Activated naive CD8-positive, alpha-beta T cell treated with anti-CD3 and anti-CD28 coated beads for 36 hours (primary cell): Measurements from ENCODE around the gene PREP. TPM values are rescaled to one million over a fixed set of nuclear protein-coding genes. Genes with fewer than 3 reads are reported as not detected.

ENCODE experiments used
- DNase-seq: peaks from one replicate; pipeline ENCODE4 v3.0.0; 2021
- H3K27ac Mint-ChIP-seq: one replicate; pipeline ENCODE4 v1.8.0; 2022; ENCODE audit warnings: mild to moderate bottlenecking, moderate library complexity, mixed read lengths
- H3K27me3 Mint-ChIP-seq: one replicate; pipeline ENCODE4 v1.8.0; 2022; ENCODE audit warnings: mild to moderate bottlenecking, mixed read lengths
- H3K36me3 Mint-ChIP-seq: one replicate; pipeline ENCODE4 v1.8.0; 2021; ENCODE audit warnings: mild to moderate bottlenecking, mixed read lengths
- H3K4me1 Mint-ChIP-seq: one replicate; pipeline ENCODE4 v1.8.0; 2021; ENCODE audit warnings: mixed read lengths
- H3K4me3 Mint-ChIP-seq: one replicate; pipeline ENCODE4 v1.8.0; 2022; ENCODE audit warnings: mild to moderate bottlenecking, moderate library complexity, mixed read lengths
- H3K9me3 Mint-ChIP-seq: one replicate; pipeline ENCODE4 v1.8.0; 2022; ENCODE audit warnings: mixed read lengths
- total RNA-seq, 2 experiments: library from RNA; stranded (reverse); gene quantifications; one replicate each; pipeline ENCODE4 v1.2.3, GENCODE V29; 2021

The PREP gene
- total RNA-seq, 2 experiments from 2014 or later, result 45.9 to 46.4 TPM

GRCh38 chr6:105291525-105291924 is 111.4 kb downstream of the PREP start:
- no peak overlapping the region for H3K27ac Mint-ChIP-seq
- no peaks in the 10 kb centered on the region for H3K9me3 Mint-ChIP-seq
- DNase-seq, result no peak
- no peaks in the 10 kb centered on the region for H3K4me1 Mint-ChIP-seq
- no peak overlapping the region for H3K4me3 Mint-ChIP-seq
- H3K27me3 Mint-ChIP-seq, result no peaks in the 10 kb centered on the region
- peaks cover 29% of the 10 kb centered on the region for H3K36me3 Mint-ChIP-seq

- H3K36me3 Mint-ChIP-seq, result peaks cover 36% of the 10 kb centered on the region
- DNase-seq, result no peak
- H3K27ac Mint-ChIP-seq, result no peak overlapping the region
- no peak overlapping the region for H3K4me3 Mint-ChIP-seq
- no peaks in the 10 kb centered on the region for H3K9me3 Mint-ChIP-seq
- no peaks in the 10 kb centered on the region for H3K27me3 Mint-ChIP-seq
- no peaks in the 10 kb centered on the region for H3K4me1 Mint-ChIP-seq
Measured at GRCh38 chr6:105282631-105283585, 120.0 kb downstream of the PREP start.

- H3K27ac Mint-ChIP-seq, result no peak overlapping the region
- peaks cover 51% of the 10 kb centered on the region for H3K36me3 Mint-ChIP-seq
- H3K27me3 Mint-ChIP-seq, result no peaks in the 10 kb centered on the region
- no peaks in the 10 kb centered on the region for H3K4me1 Mint-ChIP-seq
- H3K9me3 Mint-ChIP-seq, result no peaks in the 10 kb centered on the region
- H3K4me3 Mint-ChIP-seq, result no peak overlapping the region
- DNase-seq, result no peak
Measured at GRCh38 chr6:105280033-105280432, 122.8 kb downstream of the PREP start.

- Mint-ChIP-seq H3K36me3 (peaks cover 47% of the 10 kb centered on the region), H3K4me3 (no peak overlapping the region), H3K9me3 (no peaks in the 10 kb centered on the region), H3K27ac (no peak overlapping the region), H3K27me3 (no peaks in the 10 kb centered on the region), H3K4me1 (no peaks in the 10 kb centered on the region)
- DNase-seq, result no peak
Measured at GRCh38 chr6:105279463-105279862, 123.4 kb downstream of the PREP start.

- H3K27ac Mint-ChIP-seq, result no peak overlapping the region
- peaks cover 44% of the 10 kb centered on the region for H3K36me3 Mint-ChIP-seq
- DNase-seq, result no peak
- H3K9me3 Mint-ChIP-seq, result no peaks in the 10 kb centered on the region
- H3K4me1 Mint-ChIP-seq, result no peaks in the 10 kb centered on the region
- no peaks in the 10 kb centered on the region for H3K27me3 Mint-ChIP-seq
- no peak overlapping the region for H3K4me3 Mint-ChIP-seq
Measured at GRCh38 chr6:105278813-105279212, 124.1 kb downstream of the PREP start.

- peaks cover 42% of the 10 kb centered on the region for H3K36me3 Mint-ChIP-seq
- DNase-seq, result no peak
- no peak overlapping the region for H3K27ac Mint-ChIP-seq
- H3K4me1 Mint-ChIP-seq, result no peaks in the 10 kb centered on the region
- H3K4me3 Mint-ChIP-seq, result no peak overlapping the region
- no peaks in the 10 kb centered on the region for H3K9me3 Mint-ChIP-seq
- no peaks in the 10 kb centered on the region for H3K27me3 Mint-ChIP-seq
Measured at GRCh38 chr6:105278035-105278434, 124.8 kb downstream of the PREP start.

GRCh38 chr6:105276374-105276773 is 126.5 kb downstream of the PREP start:
- H3K4me1 Mint-ChIP-seq, result no peaks in the 10 kb centered on the region
- no peaks in the 10 kb centered on the region for H3K27me3 Mint-ChIP-seq
- no peak for DNase-seq
- no peak overlapping the region for H3K27ac Mint-ChIP-seq
- H3K4me3 Mint-ChIP-seq, result no peak overlapping the region
- no peaks in the 10 kb centered on the region for H3K9me3 Mint-ChIP-seq
- H3K36me3 Mint-ChIP-seq, result peaks cover 33% of the 10 kb centered on the region

- H3K27ac Mint-ChIP-seq, result no peak overlapping the region
- no peak for DNase-seq
- no peaks in the 10 kb centered on the region for H3K9me3 Mint-ChIP-seq
- no peak overlapping the region for H3K4me3 Mint-ChIP-seq
- H3K4me1 Mint-ChIP-seq, result no peaks in the 10 kb centered on the region
- H3K27me3 Mint-ChIP-seq, result no peaks in the 10 kb centered on the region
- peaks cover 27% of the 10 kb centered on the region for H3K36me3 Mint-ChIP-seq
Measured at GRCh38 chr6:105275542-105275941, 127.3 kb downstream of the PREP start.

GRCh38 chr6:105274678-105275077 is 128.2 kb downstream of the PREP start:
- H3K9me3 Mint-ChIP-seq, result no peaks in the 10 kb centered on the region
- no peak overlapping the region for H3K27ac Mint-ChIP-seq
- H3K4me1 Mint-ChIP-seq, result no peaks in the 10 kb centered on the region
- no peak overlapping the region for H3K4me3 Mint-ChIP-seq
- H3K27me3 Mint-ChIP-seq, result no peaks in the 10 kb centered on the region
- peaks cover 27% of the 10 kb centered on the region for H3K36me3 Mint-ChIP-seq
- no peak for DNase-seq

- Mint-ChIP-seq H3K27me3 (no peaks in the 10 kb centered on the region), H3K9me3 (no peaks in the 10 kb centered on the region), H3K4me1 (no peaks in the 10 kb centered on the region), H3K27ac (no peak overlapping the region), H3K4me3 (no peak overlapping the region), H3K36me3 (peaks cover 27% of the 10 kb centered on the region)
- no peak for DNase-seq
Measured at GRCh38 chr6:105273589-105273988, 129.3 kb downstream of the PREP start.

- DNase-seq, result no peak
- no peaks in the 10 kb centered on the region for H3K4me1 Mint-ChIP-seq
- H3K27me3 Mint-ChIP-seq, result no peaks in the 10 kb centered on the region
- no peak overlapping the region for H3K27ac Mint-ChIP-seq
- H3K9me3 Mint-ChIP-seq, result no peaks in the 10 kb centered on the region
- H3K4me3 Mint-ChIP-seq, result no peak overlapping the region
- peaks cover 21% of the 10 kb centered on the region for H3K36me3 Mint-ChIP-seq
Measured at GRCh38 chr6:105272786-105273185, 130.1 kb downstream of the PREP start.

- H3K27me3 Mint-ChIP-seq, result peaks cover 10% of the 10 kb centered on the region
- peaks cover 5% of the 10 kb centered on the region for H3K9me3 Mint-ChIP-seq
- no peak for DNase-seq
- H3K36me3 Mint-ChIP-seq, result peaks cover 6% of the 10 kb centered on the region
- H3K27ac Mint-ChIP-seq, result no peak overlapping the region
- no peaks in the 10 kb centered on the region for H3K4me1 Mint-ChIP-seq
- no peak overlapping the region for H3K4me3 Mint-ChIP-seq
Measured at GRCh38 chr6:105270511-105270910, 132.4 kb downstream of the PREP start.

GRCh38 chr6:105269390-105269789 is 133.5 kb downstream of the PREP start:
- Mint-ChIP-seq H3K9me3 (peaks cover 5% of the 10 kb centered on the region), H3K27ac (no peak overlapping the region), H3K4me3 (no peak overlapping the region), H3K4me1 (peaks cover 2% of the 10 kb centered on the region), H3K36me3 (peaks cover 4% of the 10 kb centered on the region), H3K27me3 (peaks cover 10% of the 10 kb centered on the region)
- DNase-seq, result no peak

- peaks cover 4% of the 10 kb centered on the region for H3K36me3 Mint-ChIP-seq
- no peak overlapping the region for H3K4me3 Mint-ChIP-seq
- peaks cover 15% of the 10 kb centered on the region for H3K4me1 Mint-ChIP-seq
- H3K27me3 Mint-ChIP-seq, result peaks cover 13% of the 10 kb centered on the region
- peak overlapping the region; percentile 14 for H3K27ac Mint-ChIP-seq
- no peak for DNase-seq
- H3K9me3 Mint-ChIP-seq, result peaks cover 5% of the 10 kb centered on the region
Measured at GRCh38 chr6:105263685-105264610, 138.9 kb downstream of the PREP start.
